Heart right ventricle (tissue), 16 donors: ENCODE data around the gene SLC30A2. TPM values are rescaled to one million over a fixed set of nuclear protein-coding genes. Genes with fewer than 3 reads are reported as not detected.

Experiments used
- ATAC-seq, 8 donors: fragments of 200-7000 bp; cut with Tn5 transposase; one replicate each; pipeline ENCODE4 v1.9.1; 2020; ENCODE audit warnings: mild to moderate bottlenecking in 8 of 8, moderate library complexity in 8 of 8, moderate number of reproducible peaks in 1 of 8
- DNase-seq, 2 donors: peaks; one replicate each; pipeline ENCODE4 v3.0.0-alpha.2; 2020
- H3K27ac ChIP-seq, 10 donors: fragments of 200-600 bp; sonication (generic) in 2 of 10; one replicate each; pipeline versions ENCODE4 v1.5.0 to v1.8.0; 2020 to 2022; ENCODE audit warnings: mild to moderate bottlenecking in 3 of 10
- H3K27me3 ChIP-seq, 7 donors: fragments of 200-600 bp; one replicate each; pipeline ENCODE4 v1.8.0; 2021 to 2022; ENCODE audit warnings: mild to moderate bottlenecking in 2 of 7
- H3K36me3 ChIP-seq, 9 donors: fragments of 200-600 bp; sonication (generic) in 1 of 9; one replicate each; pipeline versions ENCODE4 v1.5.0 to v1.8.0; 2020 to 2022; ENCODE audit warnings: mild to moderate bottlenecking in 2 of 9
- H3K4me1 ChIP-seq, 9 donors: fragments of 200-600 bp; sonication (generic) in 1 of 9; one replicate each; pipeline versions ENCODE4 v1.5.0 to v1.8.0; 2020 to 2022; ENCODE audit warnings: mild to moderate bottlenecking in 4 of 9
- H3K4me3 ChIP-seq, 10 donors: fragments of 200-600 bp; sonication (generic) in 2 of 10; one replicate each; pipeline versions ENCODE4 v1.5.0 to v1.8.0; 2020 to 2022; ENCODE audit warnings: mild to moderate bottlenecking in 7 of 10, moderate library complexity in 2 of 10
- H3K9me3 ChIP-seq, 11 donors: fragments of 200-600 bp in 10 of 11; sonication (generic) in 2 of 11; one replicate each; pipeline versions ENCODE4 v1.5.0 to v1.8.0; 2013 to 2022; ENCODE audit warnings: mild to moderate bottlenecking in 2 of 11, control low read depth in 1 of 11, moderate library complexity in 1 of 11
- CTCF ChIP-seq, 9 donors: fragments of 200-600 bp; sonication (generic) in 2 of 9; IDR thresholded peaks; one replicate each; pipeline versions ENCODE4 v1.5.0 to v1.8.0; 2021 to 2022; ENCODE audit warnings: antibody characterized with exemption in 9 of 9, mild to moderate bottlenecking in 5 of 9, moderate library complexity in 1 of 9
- WGBS, 2 donors: extraction: QIAGEN DNeasy Blood & Tissue Kit; methylation state at CpG; one replicate each; pipeline ENCODE4 v1.1.7; 2013; ENCODE audit warnings: inconsistent platforms in 1 of 2; 5-methylcytosine and 5-hydroxymethylcytosine counted together
- intact Hi-C, 10 donors: fragments of 100-400 bp; cut with DNase I; formaldehyde crosslinking; loops; one replicate each; pipeline versions ENCODE4 v1.11.1 to v1.14.2; 2022
- polyA plus RNA-seq, 2 donors: library from polyadenylated mRNA; stranded (reverse); fragments of 200-250 nt; gene quantifications; one replicate each; pipeline ENCODE4 v1.2.3, GENCODE V29; 2013
- total RNA-seq, 10 donors: library from RNA; stranded (reverse); fragmentation: NEBNext Ultra II Directional in 3 of 10; extraction: Animal tissue kit (Norgen Biotek cat#: 25700) in 3 of 10; gene quantifications; one replicate each; pipeline versions ENCODE4 v1.2.1 to v1.2.4, GENCODE V29; 2021 to 2023
- donor health status: Arrhythmogenic right ventricular cardiomyopathy.
- donor health status: ischemic (EF 13 %, LVEDD 7.1; RV severe dilation, severe dysfunction).
- donor health status: healthy with polysubstance abuse.
- donor health status: DM: no; HTN: yes; CAD: no.
- donor health status: DM: no; HTN: no; CAD: no.
- donor health status: ischemic (EF 25% LVEDD 6.9; RV normal size, moderate dysfunction).
- donor health status: ischemic (EF 25% LVEDD 5.7; RV mildly dilated, moderate dysfunction).
- donor health status: healthy.
- donor health status: DM: yes; HTN: yes; CAD: no.
- donor health status: Ischemic cardiomyopathy.
- donor health status: ischemic (EF 35%, LVEDD 5.7; RV mildly dilated, moderate dysfunction).
- donor health status: nonischemic (EF 11% LVEDD 7.7; RV severe dilation, severe dysfunction).
- donor health status: DM: yes; HTN: yes; CAD: no.
- donor health status: PGD.
- donor health status: ischemic (EF 29% LVEDD 5.4; RV normal size, mild dysfunction).
- donor health status: nonischemic (EF 23%, LVEDD 6.1; RV moderate dilation, normal function).

Gene SLC30A2
- total and polyA plus RNA-seq, 12 donors, result 0.97 to 14.4 (median 6.2) TPM

- intact Hi-C loops, result loop anchor here in 1 of 10 donors (5.0 kb wide), 1 partner anchor 1412 kb away; no protein-coding TSS in a partner anchor
- peaks cover 0 to 38% (median 19%) of the 10 kb centered on the region in 9 donors for H3K36me3 ChIP-seq
Measured at GRCh38 chr1:26049531-26050247, 3.8 kb upstream of the SLC30A2 start.

GRCh38 chr1:26047278-26047874, 1.5 kb upstream of the SLC30A2 start:
- Histone ChIP-seq H3K4me1 (peaks cover 0 to 54% (median 16%) of the 10 kb centered on the region in 9 donors), H3K9me3 (no peaks in the 10 kb centered on the region), H3K27ac (no peak overlapping the region), H3K36me3 (peaks cover 0 to 14% (median 2%) of the 10 kb centered on the region in 9 donors), H3K27me3 (peaks cover 0 to 74% (median 56%) of the 10 kb centered on the region in 7 donors), H3K4me3 (no peak overlapping the region)
- DNase-seq (no peak), ATAC-seq (no peak)
- 74 to 84% methylated on average over 7 of the region's 7 CpGs for WGBS, 2 donors
- intact Hi-C loops, result no loop called here
- no peak for TF ChIP-seq CTCF (IDR thresholded peaks at IDR 0.05)

More at GRCh38 chr1:26049531-26050247, 3.8 kb upstream of the SLC30A2 start:
- Histone ChIP-seq H3K27ac (peak overlapping the region in 9 of 10 donors; percentile 5 to 68 (median 49)), H3K9me3 (no peaks in the 10 kb centered on the region), H3K4me3 (no peak overlapping the region), H3K27me3 (peaks cover 0 to 77% (median 41%) of the 10 kb centered on the region in 7 donors), H3K4me1 (peaks cover 0 to 51% (median 18%) of the 10 kb centered on the region in 9 donors)
- TF ChIP-seq CTCF (IDR thresholded peaks at IDR 0.05), result no peak
- ATAC-seq, result peak in 6 of 8 donors; percentile 40 to 75 (median 54)
- 56 to 63% methylated on average over 10 of the region's 10 CpGs for WGBS, 2 donors
- no peak for DNase-seq

GRCh38 chr1:26046246-26047095, 553 bp upstream of the SLC30A2 start:
- peak overlapping the region; percentile 21 to 48 (median 34) for H3K4me3 ChIP-seq
- intact Hi-C loops, result no loop called here
- 9 to 10% methylated on average over 51 to 57 of the region's 57 CpGs for WGBS, 2 donors
- H3K27me3 ChIP-seq, result peaks cover 0 to 71% (median 60%) of the 10 kb centered on the region in 7 donors
- no peak for TF ChIP-seq CTCF (IDR thresholded peaks at IDR 0.05)
- H3K36me3 ChIP-seq, result peaks cover 0 to 6% (median 0%) of the 10 kb centered on the region in 9 donors
- peaks cover 0 to 55% (median 16%) of the 10 kb centered on the region in 9 donors for H3K4me1 ChIP-seq
- peak overlapping the region in 3 of 10 donors; percentile 6 to 58 (median 35) for H3K27ac ChIP-seq
- ATAC-seq (peak in 1 of 8 donors; percentile 23), DNase-seq (no peak)
- H3K9me3 ChIP-seq, result no peaks in the 10 kb centered on the region
